ENCODE measurements around the gene DLL4.

- TF ChIP-seq, protein P1, sequence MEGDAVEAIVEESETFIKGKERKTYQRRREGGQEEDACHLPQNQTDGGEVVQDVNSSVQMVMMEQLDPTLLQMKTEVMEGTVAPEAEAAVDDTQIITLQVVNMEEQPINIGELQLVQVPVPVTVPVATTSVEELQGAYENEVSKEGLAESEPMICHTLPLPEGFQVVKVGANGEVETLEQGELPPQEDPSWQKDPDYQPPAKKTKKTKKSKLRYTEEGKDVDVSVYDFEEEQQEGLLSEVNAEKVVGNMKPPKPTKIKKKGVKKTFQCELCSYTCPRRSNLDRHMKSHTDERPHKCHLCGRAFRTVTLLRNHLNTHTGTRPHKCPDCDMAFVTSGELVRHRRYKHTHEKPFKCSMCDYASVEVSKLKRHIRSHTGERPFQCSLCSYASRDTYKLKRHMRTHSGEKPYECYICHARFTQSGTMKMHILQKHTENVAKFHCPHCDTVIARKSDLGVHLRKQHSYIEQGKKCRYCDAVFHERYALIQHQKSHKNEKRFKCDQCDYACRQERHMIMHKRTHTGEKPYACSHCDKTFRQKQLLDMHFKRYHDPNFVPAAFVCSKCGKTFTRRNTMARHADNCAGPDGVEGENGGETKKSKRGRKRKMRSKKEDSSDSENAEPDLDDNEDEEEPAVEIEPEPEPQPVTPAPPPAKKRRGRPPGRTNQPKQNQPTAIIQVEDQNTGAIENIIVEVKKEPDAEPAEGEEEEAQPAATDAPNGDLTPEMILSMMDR (IDR thresholded peaks at IDR 0.05; ENCODE audit: low read depth, low read length, poor library complexity, severe bottlenecking), result no peak
- TF ChIP-seq EZH2phosphoT487 (IDR thresholded peaks at IDR 0.05; ENCODE audit: borderline replicate concordance, low read length), result no peak
Measured at GRCh38 chr15:40933517-40933902, 4.4 kb downstream of the DLL4 start.
